Stimulated activated effector memory CD8-positive, alpha-beta T cell treated with anti-CD3 and anti-CD28 coated beads, Interleukin-12 subunit alpha, Interleukin-12 subunit beta, amount 100 ng/mL, for 72 hours (primary cell): ENCODE data around the gene CCDC112.
A peak's percentile ranks its signal among the peaks of the same experiment; 100 is the strongest.
"Not testable (repeated sequence)": the region's sequence is repeated elsewhere in the genome, so short reads cannot be mapped to it uniquely, and the experiment has no call there.

Experiments
- ATAC-seq: fragments of 150-1000 bp; cut with Tn5 transposase; 2 replicates; pipeline ENCODE4 v1.10.0; 2021
- DNase-seq, 2 donors: peaks; one replicate each; pipeline ENCODE4 v3.0.0; 2021 to 2022; ENCODE audit warnings: low spot score in 2 of 2
- H3K27ac Mint-ChIP-seq: one replicate; pipeline ENCODE4 v1.8.0; 2022; ENCODE audit warnings: mild to moderate bottlenecking, mixed read lengths
- H3K36me3 Mint-ChIP-seq: one replicate; pipeline ENCODE4 v1.8.0; 2022; ENCODE audit warnings: mild to moderate bottlenecking, mixed read lengths
- H3K4me1 Mint-ChIP-seq: one replicate; pipeline ENCODE4 v1.8.0; 2022; ENCODE audit warnings: mixed read lengths
- H3K4me3 Mint-ChIP-seq: one replicate; pipeline ENCODE4 v1.8.0; 2022; ENCODE audit warnings: mild to moderate bottlenecking, mixed read lengths
- H3K9me3 Mint-ChIP-seq: one replicate; pipeline ENCODE4 v1.8.0; 2022; ENCODE audit warnings: mixed read lengths

The CCDC112 gene

DNA sequence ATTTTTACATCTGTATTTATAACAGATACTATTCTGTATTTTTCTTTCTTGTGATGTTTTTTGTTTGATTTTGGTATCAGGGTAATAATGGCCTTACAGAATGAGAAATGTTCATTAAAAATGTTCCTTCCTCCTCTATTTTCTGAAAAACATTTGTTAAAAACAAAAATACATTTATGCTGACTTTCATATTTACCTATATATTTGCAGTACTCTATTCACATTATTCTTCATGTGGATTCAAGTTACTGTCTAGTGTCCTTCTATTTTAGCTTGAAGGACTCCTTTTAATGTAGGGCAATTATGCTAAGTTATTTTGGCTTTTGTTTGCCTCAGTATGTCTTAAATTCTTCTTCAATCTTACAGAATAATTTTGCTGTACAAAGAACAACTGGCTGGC is 5.1 kb downstream of the CCDC112 start:
- no peak overlapping the region for H3K4me3 Mint-ChIP-seq
- H3K36me3 Mint-ChIP-seq, result no peaks in the 10 kb centered on the region
- H3K9me3 Mint-ChIP-seq, result peaks cover 5% of the 10 kb centered on the region
- ATAC-seq (no peak), DNase-seq (no peak)
- H3K27ac Mint-ChIP-seq, result no peak overlapping the region
- peaks cover 6% of the 10 kb centered on the region for H3K4me1 Mint-ChIP-seq

DNA sequence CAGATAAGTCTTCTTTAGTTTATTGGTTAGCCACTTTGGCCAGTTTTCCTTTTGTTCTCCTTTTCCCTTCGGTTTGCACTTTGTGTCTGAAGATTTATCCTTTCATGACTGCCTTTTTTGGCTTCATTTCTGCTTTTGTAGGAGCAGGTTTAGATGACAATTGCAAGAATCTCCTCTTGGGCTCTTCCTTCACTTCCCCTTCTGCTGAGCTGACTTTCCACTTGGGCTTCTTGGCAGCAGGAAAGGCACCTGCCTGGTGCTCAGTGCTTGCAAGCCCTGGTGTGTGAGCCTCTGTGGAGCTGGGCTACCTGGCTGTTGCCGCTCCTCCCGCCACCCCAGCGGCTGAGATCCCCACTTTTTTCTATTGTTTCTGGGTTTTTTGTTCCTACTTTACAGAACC is 7.3 kb downstream of the CCDC112 start:
- ATAC-seq (no peak), DNase-seq (no peak)
- Mint-ChIP-seq H3K36me3 (no peaks in the 10 kb centered on the region), H3K4me1 (peaks cover 5% of the 10 kb centered on the region), H3K9me3 (peaks cover 5% of the 10 kb centered on the region), H3K4me3 (no peak overlapping the region), H3K27ac (no peak overlapping the region)

DNA sequence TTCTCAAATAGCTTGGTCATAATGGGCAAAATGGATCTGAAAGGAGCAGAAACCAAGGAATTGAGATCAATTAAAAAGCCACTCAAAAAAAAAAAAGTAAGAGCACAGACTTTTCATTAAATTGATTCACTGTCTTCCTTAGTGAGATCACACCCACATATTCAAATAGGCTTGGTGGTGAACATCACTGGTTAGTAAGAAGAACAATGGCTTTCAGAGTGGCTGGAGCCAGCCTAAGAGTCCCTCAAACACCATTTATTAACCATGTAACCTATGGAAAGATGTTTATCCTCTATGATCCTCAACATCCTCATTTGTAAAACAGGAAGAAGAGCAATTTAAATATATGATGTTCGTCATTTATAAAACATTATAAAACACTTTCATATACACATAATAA is 12.4 kb downstream of the CCDC112 start:
- no peaks in the 10 kb centered on the region for H3K36me3 Mint-ChIP-seq
- H3K9me3 Mint-ChIP-seq, result no peaks in the 10 kb centered on the region
- H3K4me1 Mint-ChIP-seq, result peaks cover 5% of the 10 kb centered on the region
- H3K4me3 Mint-ChIP-seq, result no peak overlapping the region
- DNase-seq (no peak), ATAC-seq (no peak)
- no peak overlapping the region for H3K27ac Mint-ChIP-seq

DNA sequence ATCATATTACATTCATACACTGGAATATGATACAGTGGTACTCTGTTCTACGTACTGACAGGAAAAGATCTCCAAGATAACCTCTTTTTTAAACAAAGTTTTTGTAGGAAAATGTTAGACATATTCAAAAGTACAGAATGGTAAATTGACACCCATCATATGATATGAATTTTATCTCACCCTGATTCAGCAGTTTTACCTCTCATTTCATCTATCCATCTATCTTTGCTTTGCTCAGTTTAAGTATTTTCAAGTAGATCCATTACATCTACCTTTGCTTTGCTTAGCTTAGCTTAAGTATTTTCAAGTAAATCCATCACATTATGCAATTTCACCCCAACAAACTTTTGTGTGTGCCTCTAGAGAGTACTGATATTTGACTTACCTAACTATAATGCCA is 14.3 kb downstream of the CCDC112 start:
- H3K4me3 Mint-ChIP-seq, result no peak overlapping the region
- H3K36me3 Mint-ChIP-seq, result no peaks in the 10 kb centered on the region
- ATAC-seq, result no peak
- H3K4me1 Mint-ChIP-seq, result peaks cover 5% of the 10 kb centered on the region
- H3K27ac Mint-ChIP-seq, result no peak overlapping the region
- DNase-seq, result no peak
- no peaks in the 10 kb centered on the region for H3K9me3 Mint-ChIP-seq

DNA sequence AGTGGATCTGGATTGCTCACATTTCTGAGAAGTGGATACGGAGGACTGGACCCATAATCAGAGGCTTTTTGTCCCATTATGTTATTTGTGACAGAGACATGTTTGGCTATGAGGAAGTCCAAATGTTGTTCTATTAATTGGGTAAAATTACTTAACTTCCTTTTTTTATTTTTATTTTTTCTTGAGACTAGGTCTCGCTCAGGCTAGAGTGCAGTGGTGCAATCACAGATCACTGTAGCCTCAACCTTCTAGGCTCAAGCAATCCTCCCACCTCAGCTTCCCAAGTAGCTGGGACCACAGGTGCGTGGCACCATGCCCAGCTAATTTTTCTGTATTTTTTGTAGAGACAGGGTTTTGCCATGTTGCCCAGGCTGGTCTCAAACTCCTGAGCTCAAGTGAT is 21.9 kb downstream of the CCDC112 start:
- ATAC-seq, result no peak
- Mint-ChIP-seq H3K4me3 (no peak overlapping the region), H3K9me3 (no peaks in the 10 kb centered on the region), H3K4me1 (no peaks in the 10 kb centered on the region), H3K27ac (no peak overlapping the region), H3K36me3 (peaks cover 16% of the 10 kb centered on the region)
- DNase-seq, result no peak

DNA sequence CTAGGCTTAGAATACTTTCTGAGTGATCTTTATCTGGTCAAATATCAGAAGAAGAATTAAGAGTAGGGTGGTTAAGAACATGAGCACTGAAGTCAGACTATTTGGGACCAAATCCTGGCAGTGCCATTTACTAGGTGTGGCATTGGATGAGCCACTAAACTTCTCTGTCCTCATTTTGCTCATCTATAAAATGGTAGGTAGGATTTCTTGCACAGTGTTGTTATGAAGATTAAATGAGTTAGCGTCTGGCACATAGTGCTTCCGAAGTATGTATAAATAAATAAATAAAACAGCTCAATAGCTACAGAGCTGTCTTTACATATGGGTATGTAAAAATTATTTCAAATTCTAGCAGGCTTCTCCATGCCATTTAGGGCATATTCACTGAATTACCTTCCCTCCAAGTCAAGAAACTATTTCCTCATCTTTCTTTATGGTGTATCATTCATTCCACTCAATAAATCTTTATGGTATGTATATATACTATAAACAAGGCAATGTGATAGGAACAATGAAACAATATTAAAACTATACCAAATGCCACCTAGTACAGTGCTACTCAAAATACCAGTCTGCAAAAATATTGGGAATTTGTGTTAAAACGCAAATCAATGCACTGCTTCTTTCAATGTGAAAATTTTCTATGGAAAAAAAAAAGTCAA is 24.0 kb downstream of the CCDC112 start:
- ATAC-seq, result no peak
- Mint-ChIP-seq H3K4me1 (no peaks in the 10 kb centered on the region), H3K27ac (no peak overlapping the region), H3K4me3 (no peak overlapping the region), H3K36me3 (peaks cover 16% of the 10 kb centered on the region), H3K9me3 (no peaks in the 10 kb centered on the region)
- DNase-seq, result no peak

DNA sequence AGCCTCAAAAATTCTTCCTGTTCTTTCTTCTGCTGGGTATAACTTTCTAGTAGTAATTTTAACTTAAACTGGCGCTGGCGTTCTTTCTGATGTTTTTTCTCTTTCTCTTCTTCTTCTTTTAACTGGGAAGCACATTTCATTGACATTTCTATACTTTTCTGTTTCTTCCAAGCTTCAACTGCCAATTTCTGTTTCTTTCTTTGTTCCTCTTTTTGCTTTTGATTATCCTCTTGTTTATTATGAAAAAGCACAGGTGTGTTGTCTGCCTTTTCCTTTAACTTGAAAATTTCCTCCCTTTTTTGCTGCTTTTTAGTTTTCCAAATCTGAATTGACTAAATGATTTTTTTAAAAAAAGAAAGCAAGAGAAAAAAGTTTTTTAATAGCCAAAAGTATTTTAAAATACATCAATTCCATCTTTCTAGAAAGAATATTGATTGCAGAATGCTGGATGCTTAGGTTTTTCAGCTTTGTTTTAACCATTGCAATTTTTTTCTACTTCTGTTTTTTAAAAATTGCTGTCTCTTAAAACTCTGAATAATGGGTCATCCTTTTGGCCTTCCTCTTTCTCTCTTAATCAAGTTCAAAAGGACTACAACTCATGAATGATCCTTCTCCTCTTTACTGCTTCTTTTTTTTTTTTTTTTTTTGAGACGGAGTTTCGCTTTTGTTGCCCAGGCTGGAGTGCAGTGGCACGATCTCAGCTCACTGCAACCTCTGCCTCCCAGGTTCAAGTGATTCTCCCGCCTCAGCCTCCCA is 25.0 kb downstream of the CCDC112 start:
- Mint-ChIP-seq H3K27ac (no peak overlapping the region), H3K4me1 (no peaks in the 10 kb centered on the region)

DNA sequence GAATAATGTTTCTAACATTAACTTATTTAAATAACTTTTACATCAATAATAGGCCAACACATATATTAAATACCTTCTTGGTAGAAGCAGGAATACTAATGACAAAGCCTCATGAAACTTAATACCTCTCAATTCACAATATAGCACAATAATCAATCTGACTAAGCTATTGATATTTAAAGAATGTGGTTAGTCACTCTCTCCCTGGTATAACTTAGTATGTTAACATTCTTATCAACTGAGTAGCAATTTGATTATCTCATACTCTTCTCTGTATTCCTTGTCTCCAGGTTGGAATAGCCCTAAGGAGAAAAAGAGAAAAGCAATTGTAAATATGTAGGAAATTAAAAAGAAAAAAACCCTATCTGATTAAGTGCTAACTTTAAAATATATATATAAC is 28.8 kb downstream of the CCDC112 start:
- Mint-ChIP-seq H3K4me3 (no peak overlapping the region), H3K36me3 (peaks cover 5% of the 10 kb centered on the region), H3K27ac (no peak overlapping the region), H3K9me3 (no peaks in the 10 kb centered on the region), H3K4me1 (no peaks in the 10 kb centered on the region)
- ATAC-seq, result no peak
- no peak for DNase-seq

More for the DNA sequence above, 25.0 kb downstream of the CCDC112 start:
- ATAC-seq (no peak), DNase-seq (no peak)
- Mint-ChIP-seq H3K4me3 (no peak overlapping the region), H3K36me3 (peaks cover 16% of the 10 kb centered on the region), H3K9me3 (no peaks in the 10 kb centered on the region)

DNA sequence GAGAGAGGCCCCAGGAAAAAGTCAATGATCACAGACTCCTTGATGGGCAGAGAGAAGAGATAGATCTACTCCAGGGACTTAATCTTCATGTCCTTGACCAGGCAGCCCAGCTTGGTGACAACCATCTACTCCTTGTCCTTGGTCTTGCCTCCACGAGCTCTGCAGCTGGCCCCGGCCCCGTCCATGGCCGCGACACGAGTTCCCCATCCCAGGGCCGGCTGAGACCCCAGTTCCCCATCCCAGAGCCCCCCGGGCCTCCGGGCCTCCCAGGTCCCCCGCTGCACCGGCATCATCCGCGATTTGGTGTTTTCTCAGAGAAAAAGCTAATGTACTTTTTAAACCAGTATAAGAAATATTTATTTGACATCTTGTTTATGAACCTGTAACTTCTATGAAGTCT is 31.2 kb downstream of the CCDC112 start:
- ATAC-seq, result no peak

DNA sequence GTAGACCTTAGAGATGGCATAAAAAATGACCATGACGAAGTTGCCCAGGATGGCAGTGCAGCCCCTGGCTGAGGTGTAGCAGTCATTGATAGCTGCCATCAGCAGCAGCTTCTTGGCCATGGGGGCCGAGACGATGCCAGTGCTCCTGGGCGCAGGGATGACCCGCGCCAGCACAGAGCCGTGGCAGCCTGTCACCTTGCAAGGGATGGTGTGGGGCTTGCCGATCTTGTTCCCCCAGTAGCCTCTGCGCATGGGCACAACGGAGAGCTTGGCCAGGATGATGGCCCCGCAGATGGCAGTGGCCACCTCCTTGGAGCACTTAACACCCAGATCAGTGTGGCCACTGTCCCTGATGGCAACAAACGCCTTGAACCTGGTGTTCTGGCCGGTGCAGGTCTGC is 31.7 kb downstream of the CCDC112 start:
- H3K36me3 Mint-ChIP-seq, result peaks cover 1% of the 10 kb centered on the region
- peaks cover 20% of the 10 kb centered on the region for H3K4me1 Mint-ChIP-seq
- no peak for ATAC-seq
- DNase-seq, result no peak
- no peak overlapping the region for H3K4me3 Mint-ChIP-seq
- no peak overlapping the region for H3K27ac Mint-ChIP-seq
- H3K9me3 Mint-ChIP-seq, result no peaks in the 10 kb centered on the region

More for the DNA sequence above, 31.2 kb downstream of the CCDC112 start:
- H3K36me3 Mint-ChIP-seq, result no peaks in the 10 kb centered on the region
- DNase-seq, result no peak
- H3K4me1 Mint-ChIP-seq, result peaks cover 19% of the 10 kb centered on the region
- H3K4me3 Mint-ChIP-seq, result no peak overlapping the region
- H3K27ac Mint-ChIP-seq, result no peak overlapping the region
- H3K9me3 Mint-ChIP-seq, result no peaks in the 10 kb centered on the region

DNA sequence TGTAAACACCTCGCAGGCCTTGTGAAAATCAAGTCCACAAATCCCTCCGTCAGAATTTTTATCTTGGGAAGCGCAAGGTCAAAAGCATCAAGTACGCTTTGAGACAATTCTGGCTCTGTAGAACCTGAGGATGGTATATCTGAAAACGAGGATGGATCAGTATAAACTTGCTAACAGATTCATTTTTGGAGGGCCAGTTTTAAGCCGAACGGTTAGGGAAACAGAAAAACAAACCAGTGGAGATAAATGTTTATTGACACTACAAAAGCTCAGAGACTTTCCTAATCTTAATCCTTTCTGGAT is 33.4 kb downstream of the CCDC112 start:
- Mint-ChIP-seq H3K4me3 (peak overlapping the region; percentile 82), H3K9me3 (no peaks in the 10 kb centered on the region), H3K36me3 (peaks cover 8% of the 10 kb centered on the region), H3K4me1 (peaks cover 38% of the 10 kb centered on the region), H3K27ac (peak overlapping the region; percentile 95)
- DNase-seq (no peak), ATAC-seq (no peak)

DNA sequence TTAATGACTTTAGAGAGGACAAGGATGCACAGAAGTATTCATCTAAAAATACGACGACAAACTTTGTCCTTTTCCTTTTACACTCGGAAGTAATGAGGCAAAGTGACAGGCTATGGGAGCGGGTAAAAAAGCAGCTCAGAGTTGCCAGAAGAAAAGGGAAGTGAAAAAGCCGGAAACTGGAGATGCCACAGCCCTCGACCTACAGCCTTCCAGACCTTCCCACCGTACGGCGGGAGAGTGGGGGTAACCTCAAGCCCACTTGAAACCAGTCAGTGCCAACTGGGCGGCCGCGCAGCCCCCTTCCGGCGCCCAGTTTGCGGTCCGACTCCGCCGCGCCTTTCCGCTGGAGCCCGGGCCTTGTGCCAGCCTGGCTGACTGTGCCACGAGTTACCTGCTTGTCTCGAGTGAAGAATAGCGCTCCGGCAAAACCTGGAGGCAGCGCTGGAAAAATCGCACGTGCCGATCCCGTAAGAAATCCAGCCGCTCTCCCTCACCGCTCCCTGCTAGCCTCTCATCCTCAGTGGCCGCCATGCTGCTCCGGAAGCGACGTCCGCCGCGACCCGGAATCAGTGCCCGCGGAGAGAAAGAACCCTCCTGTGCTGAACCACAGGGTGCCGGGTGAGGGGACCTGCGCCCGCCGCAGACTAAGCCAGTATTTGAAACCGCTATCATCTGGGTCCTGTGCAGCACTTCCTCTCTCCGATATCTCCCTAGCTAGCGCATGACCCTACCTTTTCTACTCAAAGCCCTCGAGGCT is 34.0 kb downstream of the CCDC112 start, which contains the start of gene PGGT1B:
Gene PGGT1B, minus strand, starts transcription at position 557 of the 757 bp plus-strand sequence. Its CDS starts 26 bp downstream, at position 531.
- peak; percentile 51 to 83 for DNase-seq
- Mint-ChIP-seq H3K27ac (peak within 1 kb of the TSS; percentile 95), H3K4me3 (peak within 1 kb of the TSS; percentile 82), H3K9me3 (no peaks in the 10 kb centered on the region), H3K4me1 (peaks cover 40% of the 10 kb centered on the region), H3K36me3 (peaks cover 8% of the 10 kb centered on the region)
- ATAC-seq, result peak; percentile 95

DNA sequence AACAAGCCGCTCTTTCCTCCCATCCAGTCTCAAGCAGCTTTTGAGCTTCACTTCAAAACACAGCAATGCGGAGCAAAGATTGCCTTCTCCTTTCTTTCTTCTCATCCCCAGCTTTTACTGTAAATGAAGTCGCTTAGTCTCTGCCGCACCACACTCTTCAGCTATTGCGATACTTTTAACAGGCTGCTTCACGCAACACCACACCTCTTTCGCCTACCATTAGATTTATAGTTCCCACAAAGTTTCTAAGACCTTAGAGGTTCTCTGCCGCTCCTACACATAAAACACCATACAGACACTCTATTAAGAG is 34.5 kb downstream of the CCDC112 start:
- ATAC-seq (peak; percentile 33), DNase-seq (no peak)

DNA sequence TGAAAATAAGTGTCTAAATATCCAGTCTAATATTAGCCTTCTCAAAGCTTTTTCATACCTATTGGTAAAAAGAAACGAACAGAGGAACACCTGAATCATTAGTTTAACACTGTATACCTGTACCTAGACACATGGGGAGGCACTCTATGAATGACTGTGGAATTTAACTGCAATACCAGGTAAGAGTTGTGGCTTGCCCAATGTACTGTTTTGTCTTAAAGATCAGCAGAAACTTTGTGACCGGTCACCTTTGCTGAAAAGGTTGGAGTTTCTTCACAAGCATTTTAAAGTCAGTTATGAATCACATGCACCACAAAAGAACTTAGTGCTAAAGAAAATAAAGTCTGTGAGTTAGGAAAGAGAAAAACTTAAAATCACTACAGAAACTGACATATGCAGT is 36.2 kb downstream of the CCDC112 start:
- Mint-ChIP-seq H3K4me1 (peaks cover 58% of the 10 kb centered on the region), H3K27ac (no peak overlapping the region), H3K36me3 (peaks cover 8% of the 10 kb centered on the region), H3K4me3 (no peak overlapping the region), H3K9me3 (no peaks in the 10 kb centered on the region)
- DNase-seq (no peak), ATAC-seq (no peak)

More for the DNA sequence above, 34.5 kb downstream of the CCDC112 start:
- H3K36me3 Mint-ChIP-seq, result peaks cover 8% of the 10 kb centered on the region
- peak overlapping the region; percentile 95 for H3K27ac Mint-ChIP-seq
- H3K4me3 Mint-ChIP-seq, result peak overlapping the region; percentile 82
- peaks cover 42% of the 10 kb centered on the region for H3K4me1 Mint-ChIP-seq
- H3K9me3 Mint-ChIP-seq, result no peaks in the 10 kb centered on the region

DNA sequence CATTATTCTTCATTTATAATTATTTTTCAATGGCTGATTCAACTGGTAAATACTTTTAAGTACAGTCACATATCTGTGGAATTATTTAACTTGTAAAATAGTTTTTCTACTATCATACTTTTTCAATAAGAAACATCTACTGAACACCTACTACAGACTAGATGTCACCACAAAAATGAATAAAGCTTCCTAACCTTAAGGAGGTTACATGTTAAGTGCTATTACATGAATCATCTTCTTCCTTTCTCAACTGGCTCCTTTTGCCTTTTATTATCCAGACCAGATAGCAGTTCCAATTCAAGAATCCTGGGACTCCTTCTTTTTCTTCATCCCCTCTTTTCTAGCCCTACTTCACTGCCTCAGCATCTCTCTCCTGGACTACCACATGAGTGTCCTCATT is 38.5 kb downstream of the CCDC112 start:
- Mint-ChIP-seq H3K4me1 (peaks cover 68% of the 10 kb centered on the region), H3K4me3 (no peak overlapping the region), H3K9me3 (no peaks in the 10 kb centered on the region), H3K27ac (no peak overlapping the region), H3K36me3 (peaks cover 21% of the 10 kb centered on the region)
- DNase-seq (no peak), ATAC-seq (no peak)

DNA sequence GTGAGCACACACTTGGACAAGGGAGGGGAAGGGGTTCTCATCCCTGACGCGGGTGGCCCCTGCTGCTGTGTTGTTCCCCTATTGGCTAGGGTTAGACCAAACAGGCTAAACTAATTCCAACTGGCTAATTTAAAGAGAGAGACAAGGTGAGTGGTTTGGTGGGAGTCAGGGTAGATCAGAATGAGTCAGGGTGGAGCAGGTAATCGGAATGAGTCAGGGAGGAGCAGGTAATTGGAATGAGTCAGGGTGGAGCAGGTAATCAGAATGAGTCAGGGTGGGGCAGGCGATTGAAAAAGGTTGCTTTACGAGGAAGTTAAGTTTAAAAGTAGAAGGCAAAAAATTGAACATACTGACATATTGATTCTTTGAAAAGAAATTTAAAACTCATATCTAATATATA is 47.1 kb downstream of the CCDC112 start:
- Mint-ChIP-seq H3K27ac (peak overlapping the region; percentile 11), H3K36me3 (peaks cover 27% of the 10 kb centered on the region)
- H3K9me3 Mint-ChIP-seq, ATAC-seq, DNase-seq, H3K4me1 Mint-ChIP-seq, H3K4me3 Mint-ChIP-seq: not testable (repeated sequence)
